Astrocyte of the spinal cord (primary cell): ENCODE measurements around the gene CACNA1E.
"Not testable (repeated sequence)": the region's sequence is repeated elsewhere in the genome, so short reads cannot be mapped to it uniquely, and the experiment has no call there.

Source experiments
- DNase-seq: peaks from one replicate; pipeline ENCODE4 v3.0.0; 2011; ENCODE audit warnings: low read depth, low spot score
- H3K4me3 ChIP-seq: 2 replicates; pipeline ENCODE4 v1.5.1; 2011; ENCODE audit warnings: low read depth, mild to moderate bottlenecking, low read length, moderate library complexity
- in situ Hi-C: cut with HindIII; loops from 2 replicates; pipeline ENCODE4 v1.10.0; 2017; ENCODE audit warnings: low sequenced_read_pairs
- TF ChIP-seq, protein P1 (sequence below): IDR thresholded peaks from 2 replicates; pipeline ENCODE4 v1.5.1; 2012; ENCODE audit warnings: low read depth, mild to moderate bottlenecking, low read length, inconsistent platforms

The CACNA1E gene

DNA sequence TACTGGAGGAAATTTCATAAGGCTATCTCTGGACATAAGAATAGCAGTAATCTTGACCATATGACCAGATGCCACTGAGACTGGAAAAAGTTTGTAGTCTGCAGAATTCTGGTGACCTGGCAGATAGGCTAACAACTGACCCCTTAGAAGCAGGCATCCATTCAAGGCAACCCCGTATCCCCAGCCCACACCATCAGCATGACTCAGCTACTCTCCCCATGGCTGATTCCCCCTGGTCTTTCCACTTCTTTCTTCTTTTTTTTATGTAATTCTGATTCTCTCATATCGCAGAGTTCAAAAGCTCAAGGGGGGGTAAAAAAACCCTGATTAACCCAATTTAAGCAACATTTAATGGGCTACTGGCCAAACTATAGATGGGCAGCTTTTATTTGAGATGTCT lies 335.1 kb downstream of the CACNA1E start:
- TF ChIP-seq, protein P1, sequence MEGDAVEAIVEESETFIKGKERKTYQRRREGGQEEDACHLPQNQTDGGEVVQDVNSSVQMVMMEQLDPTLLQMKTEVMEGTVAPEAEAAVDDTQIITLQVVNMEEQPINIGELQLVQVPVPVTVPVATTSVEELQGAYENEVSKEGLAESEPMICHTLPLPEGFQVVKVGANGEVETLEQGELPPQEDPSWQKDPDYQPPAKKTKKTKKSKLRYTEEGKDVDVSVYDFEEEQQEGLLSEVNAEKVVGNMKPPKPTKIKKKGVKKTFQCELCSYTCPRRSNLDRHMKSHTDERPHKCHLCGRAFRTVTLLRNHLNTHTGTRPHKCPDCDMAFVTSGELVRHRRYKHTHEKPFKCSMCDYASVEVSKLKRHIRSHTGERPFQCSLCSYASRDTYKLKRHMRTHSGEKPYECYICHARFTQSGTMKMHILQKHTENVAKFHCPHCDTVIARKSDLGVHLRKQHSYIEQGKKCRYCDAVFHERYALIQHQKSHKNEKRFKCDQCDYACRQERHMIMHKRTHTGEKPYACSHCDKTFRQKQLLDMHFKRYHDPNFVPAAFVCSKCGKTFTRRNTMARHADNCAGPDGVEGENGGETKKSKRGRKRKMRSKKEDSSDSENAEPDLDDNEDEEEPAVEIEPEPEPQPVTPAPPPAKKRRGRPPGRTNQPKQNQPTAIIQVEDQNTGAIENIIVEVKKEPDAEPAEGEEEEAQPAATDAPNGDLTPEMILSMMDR = no peak
- DNase-seq = no peak
- in situ Hi-C loops = no loop called here
- no peak overlapping the region for H3K4me3 ChIP-seq

DNA sequence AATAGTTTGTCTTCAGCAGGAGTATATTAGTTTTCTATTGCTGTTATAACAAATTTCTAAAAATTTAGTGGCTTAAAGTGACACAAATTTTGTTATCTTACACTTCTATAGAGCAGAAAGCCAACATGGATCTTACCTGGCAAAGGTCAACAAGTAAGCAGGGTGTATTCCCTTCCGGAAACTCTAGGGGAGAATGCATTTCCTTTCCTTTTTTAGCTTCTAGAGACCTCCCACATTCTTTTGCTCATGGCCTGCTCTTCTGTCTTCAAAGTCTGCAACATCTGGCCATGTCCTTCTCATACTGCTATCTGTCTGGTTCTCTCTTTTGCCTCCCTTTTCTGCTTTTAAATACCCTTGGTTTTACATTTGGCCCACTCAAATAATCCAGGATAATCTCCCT lies 335.6 kb downstream of the CACNA1E start:
- in situ Hi-C loops = no loop called here
- no peak overlapping the region for H3K4me3 ChIP-seq
- DNase-seq = no peak
- TF ChIP-seq, protein P1 = no peak

DNA sequence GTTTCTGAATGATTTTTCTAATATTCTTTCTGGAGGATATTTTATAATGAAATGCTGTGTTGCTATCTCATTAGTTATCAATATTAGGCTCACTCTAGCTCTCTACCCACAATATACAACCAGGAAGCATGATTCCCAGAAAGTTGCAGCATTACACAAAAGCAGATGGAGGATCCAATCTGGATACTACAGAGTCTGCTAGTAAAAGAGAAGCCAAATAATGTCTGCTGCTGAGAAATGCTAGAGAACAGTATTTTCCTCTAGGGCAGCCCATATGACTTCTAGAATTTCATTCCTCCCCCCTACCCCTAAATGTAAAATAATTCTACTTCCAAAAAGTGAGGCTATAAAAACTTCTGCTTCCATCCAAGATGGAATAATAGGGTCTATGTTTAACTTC lies 338.4 kb downstream of the CACNA1E start:
- TF ChIP-seq, protein P1 = no peak
- no peak for DNase-seq
- H3K4me3 ChIP-seq = no peak overlapping the region
- in situ Hi-C loops = no loop called here

DNA sequence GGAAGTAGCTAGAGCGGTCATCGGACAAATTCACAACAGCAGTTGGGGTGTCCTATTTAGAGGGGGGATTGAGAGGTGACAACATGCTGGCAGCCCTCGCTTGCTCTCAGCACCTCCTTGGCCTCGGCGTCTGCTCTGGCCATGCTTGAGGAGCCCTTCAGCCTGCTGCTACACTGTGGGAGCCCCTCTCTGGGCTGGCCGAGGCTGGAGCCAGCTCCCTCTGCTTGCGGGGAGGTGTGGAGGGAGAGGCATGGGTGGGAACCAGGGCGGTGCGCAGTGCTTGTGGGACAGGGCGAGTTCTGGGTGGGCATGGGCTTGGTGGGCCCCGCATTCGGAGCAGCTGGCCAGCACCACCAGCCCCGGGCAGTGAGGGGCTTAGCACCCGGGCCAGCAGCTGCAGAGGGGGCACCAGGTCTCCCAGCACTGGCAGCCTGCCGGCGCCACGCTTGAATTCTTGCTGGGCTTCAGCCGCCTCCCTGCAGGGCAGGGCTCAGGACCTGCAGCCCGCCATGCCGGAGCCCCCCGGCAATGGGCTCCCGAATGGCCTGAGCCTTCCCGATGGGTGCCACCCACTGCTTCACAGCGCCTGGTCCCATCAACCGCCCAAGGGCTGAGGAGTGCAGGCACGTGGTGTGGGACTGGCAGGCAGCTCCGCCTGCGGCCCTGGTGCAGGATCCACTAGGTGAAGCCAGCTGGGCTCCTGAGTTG lies 349.0 kb downstream of the CACNA1E start:
- H3K4me3 ChIP-seq, in situ Hi-C loops, DNase-seq: not testable (repeated sequence)

DNA sequence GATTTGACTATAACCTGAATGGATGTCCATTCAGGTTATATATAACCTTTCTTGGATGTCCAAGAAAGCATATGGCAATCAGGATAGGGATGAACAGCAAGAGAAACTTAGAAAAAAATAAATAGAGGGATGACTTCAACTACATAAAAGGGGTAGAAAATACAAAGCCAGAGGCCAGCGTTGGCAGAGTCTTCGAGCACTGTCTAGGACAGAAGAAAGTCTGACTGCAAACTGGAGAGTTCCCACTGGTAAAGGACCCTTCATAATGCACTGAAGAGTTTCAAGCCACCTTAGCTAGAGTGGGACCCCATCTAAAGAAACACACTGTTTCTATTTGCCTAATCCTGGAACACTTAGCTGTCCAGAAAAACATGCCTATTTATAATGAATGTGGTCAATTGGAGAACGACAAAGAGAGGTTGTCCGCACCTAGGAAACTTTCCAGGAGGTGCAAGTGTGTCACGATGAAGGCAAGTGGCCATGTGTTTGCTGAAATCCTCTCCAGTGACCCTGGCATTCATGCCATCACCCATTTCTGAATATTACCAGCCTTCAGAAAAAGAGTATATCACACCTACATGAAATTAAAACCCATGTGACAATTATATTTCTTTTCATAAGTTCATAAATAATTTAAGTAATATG lies 362.8 kb downstream of the CACNA1E start:
- TF ChIP-seq, protein P1 = no peak
- in situ Hi-C loops = no loop called here
- H3K4me3 ChIP-seq = no peak overlapping the region
- no peak for DNase-seq

DNA sequence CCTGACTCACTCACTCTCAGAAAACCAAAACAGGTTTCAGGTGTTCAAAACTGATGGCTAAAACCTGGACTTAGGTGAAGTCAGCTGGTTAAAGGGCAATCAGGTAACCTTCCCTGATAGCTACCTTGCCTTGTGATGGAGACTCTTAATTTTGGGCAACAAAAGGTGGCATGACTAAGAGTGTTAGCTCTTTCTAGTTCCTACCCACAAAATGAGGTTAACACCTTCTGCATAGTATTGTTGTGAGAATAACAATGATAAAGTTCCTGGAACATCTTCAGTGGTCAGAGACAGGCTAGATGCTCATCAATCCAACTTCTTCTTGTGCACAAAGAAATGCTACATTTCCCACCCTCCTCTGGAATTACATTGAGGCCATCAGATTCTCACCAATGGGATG lies 363.4 kb downstream of the CACNA1E start:
- in situ Hi-C loops = no loop called here
- TF ChIP-seq, protein P1 = no peak
- no peak overlapping the region for H3K4me3 ChIP-seq
- no peak for DNase-seq

DNA sequence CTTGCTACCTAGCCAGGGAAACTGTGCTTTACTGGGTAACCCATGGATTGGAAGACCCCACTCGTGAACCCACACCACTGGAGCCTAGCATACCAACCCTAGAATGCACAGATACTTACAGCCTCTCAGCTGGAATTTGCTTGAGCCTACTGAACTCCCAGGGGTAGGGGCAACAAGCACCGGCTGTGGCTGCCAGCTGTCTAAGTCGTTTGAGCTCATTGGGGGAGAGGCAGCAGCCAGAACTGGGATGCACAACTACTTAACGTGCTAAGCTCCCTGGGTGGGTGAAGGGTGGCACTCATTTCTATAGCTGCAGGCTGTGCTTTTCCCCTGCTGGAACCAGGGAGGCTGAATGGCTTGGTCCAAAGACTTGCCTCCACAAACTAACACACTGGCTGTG lies 365.8 kb downstream of the CACNA1E start:
- TF ChIP-seq, protein P1 = no peak
- in situ Hi-C loops = no loop called here
- H3K4me3 ChIP-seq = no peak overlapping the region
- DNase-seq = no peak

DNA sequence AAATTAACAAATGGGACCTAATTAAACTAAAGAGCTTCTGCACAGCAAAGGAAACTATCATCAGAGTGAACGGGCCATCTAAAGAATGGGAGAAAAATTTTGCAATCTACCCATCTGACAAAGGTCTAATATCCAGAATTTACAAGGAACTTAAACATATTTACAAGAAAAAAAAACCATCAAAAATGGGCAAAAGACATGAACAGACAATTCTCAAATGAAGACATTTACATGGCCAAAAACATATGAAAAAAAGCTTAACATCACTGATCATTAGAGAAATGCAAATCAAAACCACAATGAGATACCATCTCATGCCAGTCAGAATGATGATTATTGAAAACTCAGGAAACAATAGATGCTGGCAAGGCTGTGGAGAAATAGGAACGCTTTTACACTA lies 370.9 kb downstream of the CACNA1E start:
- in situ Hi-C loops, H3K4me3 ChIP-seq, DNase-seq: not testable (repeated sequence)
